Stimulated activated CD8-positive, alpha-beta memory T cell treated with anti-CD3 and anti-CD28 coated beads, Interleukin-7, amount 100 ng/mL, for 1 hour (primary cell): Measurements from ENCODE around the gene MRPS18A.

ENCODE experiments used
- DNase-seq, 2 donors: peaks; one replicate each; pipeline ENCODE4 v3.0.0-alpha.2; 2020; ENCODE audit warnings: low read depth in 2 of 2

Gene MRPS18A

GRCh38 chr6:43698584-43699349 lies 11.2 kb upstream of the MRPS18A start:
- DNase-seq = no peak

- DNase-seq = no peak
These were observed 9.8 kb upstream of the MRPS18A start for GRCh38 chr6:43697421-43697820.

GRCh38 chr6:43695967-43696291 lies 8.3 kb upstream of the MRPS18A start:
- DNase-seq = no peak

- DNase-seq = no peak
These were observed 7.8 kb upstream of the MRPS18A start for GRCh38 chr6:43695215-43695966.

- DNase-seq = no peak
These were observed 1.8 kb upstream of the MRPS18A start for GRCh38 chr6:43689421-43689820.

- DNase-seq = no peak
These were observed 533 bp downstream of the MRPS18A start for GRCh38 chr6:43687079-43687436.

- no peak for DNase-seq
These were observed 3.7 kb downstream of the MRPS18A start for GRCh38 chr6:43683708-43684455.

GRCh38 chr6:43682724-43683429 lies 4.7 kb downstream of the MRPS18A start:
- no peak for DNase-seq

GRCh38 chr6:43681303-43681702 lies 6.3 kb downstream of the MRPS18A start:
- DNase-seq = no peak

- no peak for DNase-seq
These were observed 7.0 kb downstream of the MRPS18A start for GRCh38 chr6:43680308-43681200.

GRCh38 chr6:43679057-43679456 lies 8.5 kb downstream of the MRPS18A start:
- no peak for DNase-seq

GRCh38 chr6:43678341-43678740 lies 9.2 kb downstream of the MRPS18A start:
- no peak for DNase-seq

- DNase-seq = no peak
These were observed 9.8 kb downstream of the MRPS18A start for GRCh38 chr6:43677759-43678158.

- DNase-seq = no peak
These were observed 10.5 kb downstream of the MRPS18A start for GRCh38 chr6:43676962-43677606.

- DNase-seq = no peak
These were observed 12.7 kb downstream of the MRPS18A start for GRCh38 chr6:43674921-43675320.

GRCh38 chr6:43674291-43674690 lies 13.3 kb downstream of the MRPS18A start:
- no peak for DNase-seq

- DNase-seq = no peak
These were observed 14.0 kb downstream of the MRPS18A start for GRCh38 chr6:43673444-43674084.

- no peak for DNase-seq
These were observed 15.5 kb downstream of the MRPS18A start for GRCh38 chr6:43671801-43672690.
